Activated naive CD8-positive, alpha-beta T cell treated with anti-CD3 and anti-CD28 coated beads, Interleukin-2, amount 10 ng/mL, durations not matched to agents 7 days and 5 days (primary cell): ENCODE results near the gene RASGRP4. TPM values are rescaled to one million over a fixed set of nuclear protein-coding genes. Genes with fewer than 3 reads are reported as not detected.

Source experiments
- ATAC-seq: fragments of 150-1000 bp; cut with Tn5 transposase; one replicate; pipeline ENCODE4 v1.10.0; 2021; ENCODE audit warnings: low read depth, moderate library complexity
- POLR2A ChIA-PET: fragments of 350-600 bp; sonication (Branson Sonifier 250); formaldehyde crosslinking; loops from one replicate; lab custom pipeline; 2021; ENCODE audit warnings: antibody characterized with exemption; lab: Charles Lee
- DNase-seq: peaks from one replicate; pipeline ENCODE4 v3.0.0; 2021
- H3K27ac Mint-ChIP-seq: one replicate; pipeline ENCODE4 v1.8.0; 2022; ENCODE audit warnings: mild to moderate bottlenecking, mixed read lengths
- H3K27me3 Mint-ChIP-seq: one replicate; pipeline ENCODE4 v1.8.0; 2022; ENCODE audit warnings: mild to moderate bottlenecking, moderate library complexity, mixed read lengths
- H3K36me3 Mint-ChIP-seq: one replicate; pipeline ENCODE4 v1.8.0; 2021; ENCODE audit warnings: mild to moderate bottlenecking, mixed read lengths
- H3K4me1 Mint-ChIP-seq: one replicate; pipeline ENCODE4 v1.8.0; 2021; ENCODE audit warnings: mixed read lengths
- H3K4me3 Mint-ChIP-seq: one replicate; pipeline ENCODE4 v1.8.0; 2022; ENCODE audit warnings: mild to moderate bottlenecking, moderate library complexity, mixed read lengths
- H3K9me3 Mint-ChIP-seq: one replicate; pipeline ENCODE4 v1.8.0; 2021; ENCODE audit warnings: mixed read lengths
- total RNA-seq, 2 experiments: library from RNA; stranded (reverse); gene quantifications; one replicate each; pipeline ENCODE4 v1.2.3, GENCODE V29; 2021

Gene RASGRP4
- total RNA-seq, 2 experiments from 2014 or later = 0.31 to 0.80 TPM

- Mint-ChIP-seq H3K36me3 (peaks cover 13% of the 10 kb centered on the region), H3K4me1 (peaks cover 14% of the 10 kb centered on the region), H3K9me3 (no peaks in the 10 kb centered on the region), H3K4me3 (peak overlapping the region; percentile 15), H3K27me3 (peaks cover 44% of the 10 kb centered on the region), H3K27ac (no peak overlapping the region)
- DNase-seq (no peak), ATAC-seq (no peak)
- POLR2A ChIA-PET = interaction anchor here (0.5 to 1.1 kb wide), 2 partner anchors 15 to 125 kb away, joined by 3 to 5 read pairs; partner anchors contain the start of gene PSMD8
Measured at GRCh38 chr19:38389101-38389925, 36.7 kb downstream of the RASGRP4 start.

- Mint-ChIP-seq H3K36me3 (peaks cover 14% of the 10 kb centered on the region), H3K4me3 (peak within 1 kb of the TSS; percentile 93), H3K9me3 (no peaks in the 10 kb centered on the region), H3K27ac (no peak within 1 kb of the TSS), H3K4me1 (peaks cover 11% of the 10 kb centered on the region), H3K27me3 (peaks cover 38% of the 10 kb centered on the region)
- ATAC-seq = no peak
- no peak for DNase-seq
- POLR2A ChIA-PET = interaction anchor here (0.6 to 2.1 kb wide), 9 partner anchors 11 to 504 kb away, joined by 3 to 18 read pairs (median 4); partner anchors contain the start of genes EIF3K, FAM98C, MAP4K1 and PSMD8
Measured at GRCh38 chr19:38388349-38389100, 37.5 kb downstream of the RASGRP4 start, which contains the start of gene SPRED3. SPRED3 (plus strand) TSS chr19:38388697; CDS start chr19:38390303, 1,606 bp downstream.

- H3K27ac Mint-ChIP-seq = no peak within 1 kb of the TSS
Measured at GRCh38 chr19:38387550-38388348, 38.3 kb downstream of the RASGRP4 start, which contains the start of gene GGN. GGN (minus strand) TSS chr19:38388034; CDS start chr19:38387261, 773 bp downstream.

GRCh38 chr19:38386971-38387549 is 39.0 kb downstream of the RASGRP4 start:
- ATAC-seq = no peak
- peaks cover 17% of the 10 kb centered on the region for H3K36me3 Mint-ChIP-seq
- H3K4me1 Mint-ChIP-seq = peaks cover 11% of the 10 kb centered on the region
- DNase-seq = no peak
- H3K4me3 Mint-ChIP-seq = peak overlapping the region; percentile 93
- peaks cover 36% of the 10 kb centered on the region for H3K27me3 Mint-ChIP-seq
- no peaks in the 10 kb centered on the region for H3K9me3 Mint-ChIP-seq
- POLR2A ChIA-PET = interaction anchor here (0.9 to 2.1 kb wide), 8 partner anchors 9 to 445 kb away, joined by 3 to 18 read pairs (median 4); partner anchors contain the start of genes ECH1, EIF3K, FAM98C and MAP4K1
- no peak overlapping the region for H3K27ac Mint-ChIP-seq

More at GRCh38 chr19:38387550-38388348, 38.3 kb downstream of the RASGRP4 start, which contains the start of gene GGN:
- DNase-seq (peak; percentile 79), ATAC-seq (peak; percentile 74)
- Mint-ChIP-seq H3K27me3 (peaks cover 38% of the 10 kb centered on the region), H3K9me3 (no peaks in the 10 kb centered on the region), H3K4me1 (peaks cover 11% of the 10 kb centered on the region), H3K4me3 (peak within 1 kb of the TSS; percentile 93), H3K36me3 (peaks cover 14% of the 10 kb centered on the region)
- POLR2A ChIA-PET = interaction anchor here (0.6 to 2.1 kb wide), 11 partner anchors 8 to 505 kb away, joined by 3 to 18 read pairs (median 4); partner anchors contain the start of genes ECH1, EIF3K, FAM98C and MAP4K1

GRCh38 chr19:38386300-38386970 is 39.6 kb downstream of the RASGRP4 start:
- Mint-ChIP-seq H3K4me3 (no peak overlapping the region), H3K36me3 (peaks cover 23% of the 10 kb centered on the region), H3K9me3 (no peaks in the 10 kb centered on the region), H3K4me1 (peaks cover 11% of the 10 kb centered on the region), H3K27ac (no peak overlapping the region), H3K27me3 (peaks cover 33% of the 10 kb centered on the region)
- no peak for ATAC-seq
- no peak for DNase-seq
- POLR2A ChIA-PET = interaction anchor here (0.8 to 1.8 kb wide), 3 partner anchors 9 to 12 kb away, joined by 3 to 18 read pairs (median 3); partner anchors contain the start of gene PSMD8

GRCh38 chr19:38385804-38386257 is 40.2 kb downstream of the RASGRP4 start:
- Mint-ChIP-seq H3K36me3 (peaks cover 26% of the 10 kb centered on the region), H3K27ac (no peak overlapping the region), H3K9me3 (no peaks in the 10 kb centered on the region), H3K27me3 (peaks cover 27% of the 10 kb centered on the region), H3K4me1 (peaks cover 11% of the 10 kb centered on the region), H3K4me3 (no peak overlapping the region)
- POLR2A ChIA-PET = interaction anchor here (0.8 to 1.3 kb wide), 2 partner anchors 10 to 11 kb away, joined by 3 read pairs; partner anchors contain the start of gene PSMD8
- DNase-seq (no peak), ATAC-seq (no peak)

GRCh38 chr19:38385057-38385803 is 40.8 kb downstream of the RASGRP4 start:
- no peak for DNase-seq
- peaks cover 11% of the 10 kb centered on the region for H3K4me1 Mint-ChIP-seq
- peaks cover 22% of the 10 kb centered on the region for H3K27me3 Mint-ChIP-seq
- H3K4me3 Mint-ChIP-seq = no peak overlapping the region
- H3K36me3 Mint-ChIP-seq = peaks cover 26% of the 10 kb centered on the region
- no peak overlapping the region for H3K27ac Mint-ChIP-seq
- POLR2A ChIA-PET = interaction anchor here (0.8 to 1.5 kb wide), 3 partner anchors 10 to 11 kb away, joined by 3 to 7 read pairs (median 3); partner anchors contain the start of gene PSMD8
- H3K9me3 Mint-ChIP-seq = no peaks in the 10 kb centered on the region
- ATAC-seq = no peak

- H3K4me3 Mint-ChIP-seq = no peak overlapping the region
- POLR2A ChIA-PET = interaction anchor here (1.3 to 1.5 kb wide), 2 partner anchors 10 kb away, joined by 3 to 7 read pairs; partner anchors contain the start of gene PSMD8
- H3K27me3 Mint-ChIP-seq = peaks cover 14% of the 10 kb centered on the region
Measured at GRCh38 chr19:38384209-38385027, 41.6 kb downstream of the RASGRP4 start.

GRCh38 chr19:38383743-38384142 is 42.3 kb downstream of the RASGRP4 start:
- ATAC-seq (no peak), DNase-seq (no peak)
- Mint-ChIP-seq H3K9me3 (no peaks in the 10 kb centered on the region), H3K4me3 (no peak overlapping the region), H3K36me3 (peaks cover 31% of the 10 kb centered on the region), H3K4me1 (peaks cover 11% of the 10 kb centered on the region), H3K27ac (no peak overlapping the region), H3K27me3 (peaks cover 12% of the 10 kb centered on the region)
- POLR2A ChIA-PET = interaction anchor here (1.3 to 1.5 kb wide), 2 partner anchors 9 to 10 kb away, joined by 3 to 7 read pairs; partner anchors contain the start of gene PSMD8

More at GRCh38 chr19:38384209-38385027, 41.6 kb downstream of the RASGRP4 start:
- Mint-ChIP-seq H3K9me3 (no peaks in the 10 kb centered on the region), H3K36me3 (peaks cover 29% of the 10 kb centered on the region), H3K4me1 (peaks cover 11% of the 10 kb centered on the region), H3K27ac (no peak overlapping the region)
- ATAC-seq = no peak
- no peak for DNase-seq

- Mint-ChIP-seq H3K4me3 (no peak overlapping the region), H3K27me3 (peaks cover 10% of the 10 kb centered on the region), H3K4me1 (peaks cover 10% of the 10 kb centered on the region), H3K36me3 (peaks cover 32% of the 10 kb centered on the region), H3K9me3 (no peaks in the 10 kb centered on the region), H3K27ac (no peak overlapping the region)
- ATAC-seq (no peak), DNase-seq (no peak)
- POLR2A ChIA-PET = no interaction called here
Measured at GRCh38 chr19:38383184-38383583, 42.8 kb downstream of the RASGRP4 start.
